HL-60/S4 treated with phorbol 12-myristate 13-acetate at 8.2 ng/mL for 4 days and 3 days (cell line): ENCODE measurements around the gene RAET1E.
"Not testable (repeated sequence)": the region's sequence is repeated elsewhere in the genome, so short reads cannot be mapped to it uniquely, and the experiment has no call there.

Experiments used
- in situ Hi-C: fragments of 300-500 bp; cut with MboI; formaldehyde crosslinking; loops from 2 replicates; pipeline ENCODE4 v1.15.0; 2022; ENCODE audit warnings: low sequenced_read_pairs

RAET1E gene

GRCh38 chr6:149897855-149898744, at the start of gene RAET1E:
Gene RAET1E, minus strand, starts transcription at chr6:149898113. Its CDS starts 7,212 bp downstream, at chr6:149890901.
- in situ Hi-C loops = no loop called here

- in situ Hi-C loops = not testable (repeated sequence)
These were observed 49.6 kb upstream of the RAET1E start for GRCh38 chr6:149947533-149947932.

- in situ Hi-C loops = not testable (repeated sequence)
These were observed 48.7 kb upstream of the RAET1E start for GRCh38 chr6:149946631-149947030.

- in situ Hi-C loops = not testable (repeated sequence)
These were observed 47.4 kb upstream of the RAET1E start for GRCh38 chr6:149945276-149945675.

GRCh38 chr6:149943321-149943720, 45.4 kb upstream of the RAET1E start:
- in situ Hi-C loops = not testable (repeated sequence)

- in situ Hi-C loops = no loop called here
These were observed 44.5 kb upstream of the RAET1E start for GRCh38 chr6:149942461-149942829.

GRCh38 chr6:149941583-149942460, 43.9 kb upstream of the RAET1E start, which contains the start of gene ULBP2:
Gene ULBP2, plus strand, starts transcription at chr6:149942014. Its CDS starts 59 bp downstream, at chr6:149942073.
- in situ Hi-C loops = no loop called here

GRCh38 chr6:149940672-149940982, 42.7 kb upstream of the RAET1E start:
- in situ Hi-C loops = no loop called here

GRCh38 chr6:149939909-149940671, 42.2 kb upstream of the RAET1E start:
- in situ Hi-C loops = loop anchor here (10.0 kb wide), 1 partner anchor 75 kb away; no protein-coding TSS in a partner anchor

- in situ Hi-C loops = loop anchor here (10.0 kb wide), 1 partner anchor 75 kb away; no protein-coding TSS in a partner anchor
These were observed 41.4 kb upstream of the RAET1E start for GRCh38 chr6:149939356-149939648.

GRCh38 chr6:149938571-149939355, 40.9 kb upstream of the RAET1E start:
- in situ Hi-C loops = loop anchor here (10.0 kb wide), 1 partner anchor 76 kb away; no protein-coding TSS in a partner anchor

GRCh38 chr6:149938013-149938570, 40.2 kb upstream of the RAET1E start:
- in situ Hi-C loops = loop anchor here (10.0 kb wide), 1 partner anchor 77 kb away; no protein-coding TSS in a partner anchor

- in situ Hi-C loops = loop anchor here (10.0 kb wide), 1 partner anchor 78 kb away; no protein-coding TSS in a partner anchor
These were observed 38.8 kb upstream of the RAET1E start for GRCh38 chr6:149936743-149937142.

GRCh38 chr6:149935668-149936067, 37.8 kb upstream of the RAET1E start:
- in situ Hi-C loops = loop anchor here (10.0 kb wide), 1 partner anchor 79 kb away; no protein-coding TSS in a partner anchor

GRCh38 chr6:149935246-149935645, 37.3 kb upstream of the RAET1E start:
- in situ Hi-C loops = loop anchor here (10.0 kb wide), 1 partner anchor 80 kb away; no protein-coding TSS in a partner anchor

GRCh38 chr6:149934249-149935156, 36.6 kb upstream of the RAET1E start:
- in situ Hi-C loops = loop anchor here (10.0 kb wide), 1 partner anchor 80 kb away; no protein-coding TSS in a partner anchor

- in situ Hi-C loops = loop anchor here (10.0 kb wide), 1 partner anchor 81 kb away; no protein-coding TSS in a partner anchor
These were observed 35.5 kb upstream of the RAET1E start for GRCh38 chr6:149933461-149933860.

- in situ Hi-C loops = loop anchor here (10.0 kb wide), 1 partner anchor 82 kb away; no protein-coding TSS in a partner anchor
These were observed 35.1 kb upstream of the RAET1E start for GRCh38 chr6:149933036-149933435.
